A673 (cell line): ENCODE measurements around the gene CCDC178. TPM values are rescaled to one million over a fixed set of nuclear protein-coding genes. Genes with fewer than 3 reads are reported as not detected.

ENCODE experiments used
- BruUV-seq: library from RNA; stranded (reverse); fragments of 400-500 nt; replicated peaks from 2 replicates; lab custom pipeline; 2021; lab: Mats Ljungman, UMichigan
- CTCF ChIA-PET: fragments of 300-600 bp; sonication (Branson Sonifier 250); formaldehyde crosslinking; loops from one replicate; lab custom pipeline; 2022; ENCODE audit warnings: antibody characterized with exemption; lab: Charles Lee
- POLR2A ChIA-PET: fragments of 300-600 bp; sonication (Branson Sonifier 250); formaldehyde crosslinking; loops from one replicate; lab custom pipeline; 2022; ENCODE audit warnings: antibody characterized with exemption; ENCODE audit not compliant: low non-redundant PET; lab: Charles Lee
- DNase-seq: peaks from one replicate; pipeline ENCODE4 v3.0.0-alpha.2; 2015; ENCODE audit warnings: low spot score
- H3K27ac ChIP-seq: fragments of 200-600 bp; sonication (generic); 2 replicates; pipeline ENCODE4 v1.5.1; 2016; ENCODE audit warnings: mixed run types, low read depth, mild to moderate bottlenecking, mixed read lengths, antibody characterized with exemption, low read length; ENCODE audit not compliant: poor library complexity, severe bottlenecking
- H3K27me3 ChIP-seq: fragments of 200-600 bp; sonication (generic); replicated peaks from 2 replicates; pipeline ENCODE4 v1.6.1; 2017; ENCODE audit warnings: mixed run types, low read depth, mild to moderate bottlenecking, mixed read lengths, antibody characterized with exemption, low read length; ENCODE audit not compliant: insufficient read depth, poor library complexity
- H3K36me3 ChIP-seq: fragments of 200-600 bp; sonication (generic); 2 replicates; pipeline ENCODE4 v1.6.1; 2016; ENCODE audit warnings: mixed run types, mild to moderate bottlenecking, mixed read lengths, antibody characterized with exemption, low read length; ENCODE audit not compliant: insufficient read depth, poor library complexity, severe bottlenecking
- H3K4me1 ChIP-seq: fragments of 200-600 bp; sonication (generic); 2 replicates; pipeline ENCODE4 v1.6.1; 2017; ENCODE audit warnings: mixed run types, mild to moderate bottlenecking, mixed read lengths, antibody characterized with exemption, low read length; ENCODE audit not compliant: insufficient read depth, poor library complexity, severe bottlenecking
- H3K4me3 ChIP-seq: fragments of 200-600 bp; sonication (generic); 2 replicates; pipeline ENCODE4 v1.5.1; 2016; ENCODE audit warnings: low read depth, mixed run types, mild to moderate bottlenecking, mixed read lengths, low read length; ENCODE audit not compliant: poor library complexity, severe bottlenecking
- H3K9me3 ChIP-seq: fragments of 200-600 bp; sonication (generic); 2 replicates; pipeline ENCODE4 v1.6.1; 2016; ENCODE audit warnings: mixed run types, low read depth, mild to moderate bottlenecking, mixed read lengths, antibody characterized with exemption, low read length; ENCODE audit not compliant: poor library complexity, severe bottlenecking
- CTCF ChIP-seq: fragments of 300-800, 200-600 bp; sonication (generic); conservative IDR thresholded peaks from 2 replicates; pipeline ENCODE4 v1.5.1; 2017; ENCODE audit warnings: low read depth, mild to moderate bottlenecking, antibody characterized with exemption, low read length, moderate library complexity, mixed read lengths
- EZH2 ChIP-seq: fragments of 200-600 bp; sonication (generic); IDR thresholded peaks from 2 replicates; pipeline ENCODE4 v1.6.1; 2017; ENCODE audit warnings: borderline replicate concordance, low read depth, mild to moderate bottlenecking, mixed read lengths, antibody characterized with exemption, low read length; ENCODE audit not compliant: poor library complexity, severe bottlenecking
- intact Hi-C: fragments of 100-400 bp; cut with micrococcal nuclease; formaldehyde crosslinking; loops from one replicate; pipeline ENCODE4 v1.10.0; 2022; ENCODE audit not compliant: unreplicated experiment
- total RNA-seq: library from RNA; stranded (reverse); gene quantifications from 2 replicates; pipeline ENCODE4 v1.2.3, GENCODE V29; 2021

CCDC178 gene
- total RNA-seq, 1 experiment from 2014 or later, result not detected

- Histone ChIP-seq H3K27ac (no peak overlapping the region), H3K36me3 (no peaks in the 10 kb centered on the region), H3K4me1 (no peaks in the 10 kb centered on the region), H3K27me3 (no peaks in the 10 kb centered on the region), H3K9me3 (no peaks in the 10 kb centered on the region), H3K4me3 (no peak overlapping the region)
- no peak for DNase-seq
- intact Hi-C loops, result no loop called here
- ChIA-PET POLR2A (no interaction called here), CTCF (no interaction called here)
- TF ChIP-seq CTCF (no peak), EZH2 (no peak)
- BruUV-seq, result no TSS peak
Observed at GRCh38 chr18:33194793-33195192, 245.7 kb downstream of the CCDC178 start.

GRCh38 chr18:33184958-33185357 lies 255.6 kb downstream of the CCDC178 start:
- BruUV-seq, result no TSS peak
- ChIA-PET CTCF (no interaction called here), POLR2A (no interaction called here)
- Histone ChIP-seq H3K4me3 (no peak overlapping the region), H3K4me1 (no peaks in the 10 kb centered on the region), H3K9me3 (no peaks in the 10 kb centered on the region), H3K36me3 (no peaks in the 10 kb centered on the region), H3K27me3 (peaks cover 4% of the 10 kb centered on the region), H3K27ac (no peak overlapping the region)
- DNase-seq, result no peak
- no peak for TF ChIP-seq CTCF
- TF ChIP-seq EZH2, result no peak
- intact Hi-C loops, result loop anchor here (5.0 kb wide), 1 partner anchor 53 kb away; no protein-coding TSS in a partner anchor

- intact Hi-C loops, result loop anchor here (5.0 kb wide), 1 partner anchor 52 kb away; no protein-coding TSS in a partner anchor
- POLR2A ChIA-PET, result no interaction called here
- Histone ChIP-seq H3K4me3 (no peak overlapping the region), H3K4me1 (no peaks in the 10 kb centered on the region), H3K27me3 (peaks cover 4% of the 10 kb centered on the region), H3K9me3 (no peaks in the 10 kb centered on the region), H3K27ac (no peak overlapping the region), H3K36me3 (no peaks in the 10 kb centered on the region)
- no peak for DNase-seq
- CTCF ChIA-PET, result no interaction called here
- no TSS peak for BruUV-seq
- TF ChIP-seq CTCF, result no peak
- no peak for TF ChIP-seq EZH2
Observed at GRCh38 chr18:33184175-33184574, 256.3 kb downstream of the CCDC178 start.
